Femur (tissue), 1 donor: ENCODE results near the gene CD99.
A peak's percentile ranks its signal among the peaks of the same experiment; 100 is the strongest.
"Not testable (repeated sequence)": the region's sequence is repeated elsewhere in the genome, so short reads cannot be mapped to it uniquely, and the experiment has no call there.

Source experiments
- DNase-seq: peaks from one replicate; pipeline ENCODE4 v3.0.0-alpha.2; 2017

CD99 gene

DNA sequence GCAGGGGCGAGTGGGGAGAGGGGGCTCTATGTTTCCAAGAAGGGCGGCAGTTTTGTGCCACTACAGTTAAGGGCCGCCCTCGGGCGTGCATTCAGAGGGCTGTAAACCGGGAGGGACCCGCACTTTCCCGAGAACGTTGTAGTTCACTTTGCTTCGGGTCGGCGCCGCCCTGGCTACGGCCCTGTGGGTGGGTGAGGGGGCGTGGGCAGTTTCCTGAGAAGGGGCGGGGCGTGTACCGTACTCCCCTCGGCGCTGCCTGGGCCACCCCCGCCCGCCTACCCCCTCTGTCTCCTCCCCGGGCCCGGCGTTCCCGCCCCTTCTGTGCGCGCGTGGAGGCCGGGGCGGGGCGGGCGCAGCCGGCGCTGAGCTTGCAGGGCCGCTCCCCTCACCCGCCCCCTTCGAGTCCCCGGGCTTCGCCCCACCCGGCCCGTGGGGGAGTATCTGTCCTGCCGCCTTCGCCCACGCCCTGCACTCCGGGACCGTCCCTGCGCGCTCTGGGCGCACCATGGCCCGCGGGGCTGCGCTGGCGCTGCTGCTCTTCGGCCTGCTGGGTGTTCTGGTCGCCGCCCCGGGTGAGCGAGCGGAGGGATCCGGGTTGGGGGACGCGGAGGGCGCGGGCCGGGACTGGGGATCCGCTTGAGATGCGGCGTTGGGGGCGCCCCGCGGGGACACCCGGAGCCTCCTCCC, at the start of gene CD99:
CD99 (plus strand) TSS at position 440 of the 687 bp plus-strand sequence; CDS start at position 506, 66 bp downstream.
- peak; percentile 94 for DNase-seq

DNA sequence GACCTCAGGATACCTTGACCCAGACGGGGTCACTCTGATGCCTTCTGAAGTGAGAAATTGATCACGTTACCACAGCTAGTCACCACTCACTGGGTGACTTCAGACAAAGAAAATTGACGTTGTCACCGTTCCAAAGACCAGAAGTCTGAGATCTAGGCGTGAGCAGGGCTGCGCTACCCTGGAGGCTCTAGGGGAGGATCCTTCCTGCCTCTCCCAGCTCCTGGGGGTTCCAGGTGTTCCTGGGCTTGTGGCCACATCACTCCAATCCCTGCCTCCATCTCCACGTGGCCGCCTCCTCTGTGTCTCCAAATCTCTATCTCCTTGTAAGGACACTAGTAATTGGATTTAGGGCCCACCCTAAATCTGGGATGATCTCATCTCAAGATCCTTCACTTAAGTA, 48.9 kb upstream of the CD99 start:
- DNase-seq = no peak

DNA sequence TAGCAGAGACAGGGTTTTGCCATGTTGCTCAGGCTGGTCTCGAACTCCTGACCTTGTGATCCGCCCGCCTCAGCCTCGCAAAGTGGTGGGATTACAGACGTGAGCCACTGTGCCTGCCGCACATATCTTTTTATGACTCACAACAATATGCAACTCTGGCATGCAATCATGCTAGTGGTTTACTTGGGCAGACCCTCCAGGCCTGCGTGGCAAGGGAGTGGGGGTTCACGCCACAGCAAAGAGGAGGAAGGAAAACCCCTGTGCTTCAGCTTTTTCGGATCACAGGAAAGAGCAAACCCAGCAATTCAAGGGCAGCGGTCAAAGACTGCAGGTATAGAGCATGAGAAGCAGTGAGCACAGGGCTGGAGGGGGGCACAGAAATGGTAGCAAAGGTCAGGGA, 48.3 kb upstream of the CD99 start:
- no peak for DNase-seq

GRCh38 chrX:2643880-2644279, 47.2 kb upstream of the CD99 start:
- no peak for DNase-seq

DNA sequence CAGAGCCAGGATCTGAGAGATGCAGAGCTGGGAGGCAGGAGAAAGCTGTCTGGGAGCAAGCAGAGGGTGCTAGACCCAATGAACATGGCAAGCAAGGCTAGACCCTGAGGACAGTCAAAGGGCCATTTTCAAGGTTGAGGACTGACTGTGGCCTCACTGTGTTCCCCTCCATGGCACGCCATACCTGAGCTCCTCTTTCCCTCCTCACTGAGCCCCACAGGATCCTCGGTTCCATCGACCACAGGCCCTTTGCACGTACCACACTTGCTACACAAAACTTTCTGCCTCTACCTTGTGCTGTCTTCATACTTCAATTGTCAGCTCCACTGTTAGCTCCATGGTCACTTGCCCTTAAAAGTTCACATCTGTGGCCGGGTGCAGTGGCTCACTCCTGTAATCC, 45.5 kb upstream of the CD99 start:
- no peak for DNase-seq

- DNase-seq = no peak
Measured at GRCh38 chrX:2647627-2648026, 43.5 kb upstream of the CD99 start.

- no peak for DNase-seq
Measured at GRCh38 chrX:2650037-2650436, 41.1 kb upstream of the CD99 start.

DNA sequence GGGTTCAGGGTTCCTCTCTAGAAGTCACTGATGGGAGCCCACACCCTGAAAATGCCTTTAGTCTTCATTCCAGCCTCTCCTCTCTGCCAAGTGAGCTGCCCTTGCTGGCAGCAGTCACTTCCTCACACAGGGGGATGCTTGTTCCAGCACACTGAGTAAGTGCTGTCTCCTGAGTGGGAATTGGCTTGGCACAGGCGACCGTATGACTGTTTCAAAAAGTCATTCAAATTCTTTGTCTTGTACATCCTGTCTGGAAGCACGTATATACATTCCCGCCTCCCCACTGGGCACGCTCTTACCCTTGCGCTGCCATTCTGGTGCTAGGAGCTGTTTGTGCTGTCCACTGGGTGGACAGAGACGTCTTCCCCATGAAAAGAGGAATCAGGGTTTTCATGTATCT, 40.2 kb upstream of the CD99 start:
- no peak for DNase-seq

DNA sequence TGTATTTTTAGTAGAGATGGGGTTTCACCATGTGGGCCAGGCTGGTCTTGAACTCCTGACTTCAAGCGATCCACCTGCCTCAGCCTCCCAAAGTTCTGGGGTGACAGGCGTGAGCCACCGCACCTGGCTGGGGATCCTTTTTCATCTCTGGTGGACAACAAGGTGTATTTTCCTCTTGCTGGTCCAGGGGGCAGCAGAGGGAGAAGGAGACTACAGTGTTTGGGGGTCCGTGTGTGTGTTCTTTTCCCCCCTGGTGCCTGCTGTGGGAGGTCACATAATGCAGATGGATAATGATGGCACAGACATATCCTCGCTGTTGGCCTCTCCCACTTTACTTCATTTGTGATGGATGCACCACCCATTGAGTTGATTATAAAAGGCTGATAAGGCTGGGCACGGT, 39.0 kb upstream of the CD99 start:
- no peak for DNase-seq

GRCh38 chrX:2654436-2655340, 36.4 kb upstream of the CD99 start:
- no peak for DNase-seq

GRCh38 chrX:2656257-2656836, 34.7 kb upstream of the CD99 start:
- no peak for DNase-seq

GRCh38 chrX:2657532-2658113, 33.5 kb upstream of the CD99 start:
- DNase-seq = no peak

DNA sequence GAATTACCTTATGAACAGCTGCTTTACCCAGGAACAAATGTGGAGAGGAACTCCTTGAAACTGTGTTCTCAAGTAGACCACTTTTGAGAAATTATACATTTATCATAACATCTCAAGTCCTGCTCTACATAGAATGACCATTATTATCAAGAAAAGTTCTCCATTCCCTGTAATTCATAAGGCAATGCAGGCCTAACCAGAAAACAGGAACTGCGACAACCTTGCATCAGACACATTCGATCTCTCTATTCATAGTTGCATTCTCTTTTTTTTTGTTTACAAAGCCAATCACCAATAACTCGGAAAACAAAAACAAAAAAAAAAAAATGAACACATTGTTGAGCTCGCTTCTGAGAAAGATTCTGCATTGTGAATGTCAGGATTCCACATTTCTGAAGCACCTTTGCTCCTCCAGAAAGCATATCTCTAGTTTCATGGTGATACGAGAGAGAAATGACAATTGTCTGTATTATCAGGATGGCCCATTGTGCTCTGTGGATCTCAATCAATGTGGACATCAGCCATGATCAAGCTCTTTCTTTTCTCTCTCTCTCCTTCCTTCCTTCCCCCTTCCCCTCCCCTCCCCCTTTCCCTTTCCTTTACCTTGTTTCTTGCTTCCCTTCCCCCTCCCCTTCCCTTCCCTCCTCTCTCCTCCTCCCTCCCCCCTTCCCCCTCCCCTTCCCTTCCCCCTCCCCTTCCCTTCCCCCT, 32.4 kb upstream of the CD99 start:
- no peak for DNase-seq

DNA sequence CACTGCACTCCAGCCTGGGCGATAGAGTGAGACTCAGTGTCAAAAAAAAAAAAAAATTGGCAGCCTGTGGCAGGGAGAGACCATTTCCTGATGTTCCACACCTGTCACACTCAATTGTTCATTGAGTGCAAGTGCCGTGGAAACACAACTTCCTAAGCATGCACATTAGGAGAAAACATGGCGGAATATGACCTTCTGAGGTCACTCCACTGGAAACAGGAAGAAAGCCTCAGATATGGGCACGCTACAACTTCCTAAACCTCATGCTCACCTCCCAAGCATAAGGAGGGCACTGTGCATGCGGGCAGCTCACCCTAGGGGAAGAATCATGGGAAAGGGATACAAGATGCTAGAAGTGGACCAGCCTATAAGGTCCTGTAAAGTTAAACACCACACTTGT, 28.5 kb upstream of the CD99 start:
- DNase-seq = no peak

DNA sequence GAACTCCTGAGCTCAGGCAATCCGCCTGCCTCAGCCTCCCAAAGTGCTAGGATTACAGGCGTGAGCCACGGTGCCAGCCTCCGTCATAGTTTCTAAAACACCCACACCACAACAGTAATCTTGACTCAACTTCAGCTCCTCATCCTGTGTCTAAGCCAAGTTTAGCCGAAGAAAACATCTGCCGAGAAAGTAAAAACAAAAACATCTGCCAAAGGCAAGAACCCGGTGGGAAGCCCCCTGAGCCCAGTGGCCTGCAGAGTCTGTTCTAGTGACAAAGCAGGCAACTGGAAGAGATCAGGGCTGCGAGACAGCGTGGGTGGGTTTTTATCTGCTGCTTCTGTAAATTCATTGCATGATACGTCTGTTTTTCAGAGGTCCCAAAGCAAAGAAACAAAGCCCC, 26.6 kb upstream of the CD99 start:
- DNase-seq = peak; percentile 44

- no peak for DNase-seq
Measured at GRCh38 chrX:2665387-2666304, 25.4 kb upstream of the CD99 start.

DNA sequence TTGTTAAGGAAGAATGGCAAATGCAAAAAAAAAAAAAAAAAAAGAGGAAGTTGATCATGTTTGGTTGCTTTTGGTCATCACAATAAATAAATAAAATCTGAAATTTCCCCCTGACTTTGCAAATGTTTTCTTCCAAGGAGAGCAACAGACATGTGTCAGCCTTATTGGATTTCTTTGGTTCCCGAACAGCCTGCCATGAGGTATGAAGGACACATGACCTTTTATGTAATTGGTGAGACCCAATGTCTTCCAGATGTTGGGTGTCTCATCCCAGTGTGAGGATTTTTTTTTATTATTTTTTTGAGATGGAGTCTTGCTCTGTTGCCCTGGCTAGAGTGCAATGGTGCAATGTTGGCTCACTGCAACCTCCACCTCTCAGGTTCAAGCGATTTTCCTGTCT, 24.6 kb upstream of the CD99 start:
- DNase-seq = no peak

DNA sequence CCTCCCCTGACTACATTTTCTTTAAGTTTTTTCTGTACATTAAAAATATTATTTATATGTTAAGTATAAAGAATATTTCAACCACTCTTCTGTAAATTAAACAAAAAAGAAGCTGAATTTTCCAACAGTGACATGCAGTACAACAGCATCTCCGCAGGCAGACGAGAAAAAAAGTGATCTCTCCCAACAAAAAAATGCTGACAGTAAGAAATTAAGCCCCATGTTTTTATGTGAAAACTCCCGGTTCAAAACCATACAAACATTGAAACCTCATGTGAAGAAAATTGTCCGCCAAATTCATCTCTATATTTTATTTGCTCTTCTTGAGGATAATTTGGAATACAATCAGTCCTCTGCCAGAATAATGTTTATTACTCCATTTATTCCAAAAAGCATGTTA, 20.1 kb upstream of the CD99 start:
- no peak for DNase-seq

GRCh38 chrX:2672084-2672483, 19.0 kb upstream of the CD99 start:
- no peak for DNase-seq

DNA sequence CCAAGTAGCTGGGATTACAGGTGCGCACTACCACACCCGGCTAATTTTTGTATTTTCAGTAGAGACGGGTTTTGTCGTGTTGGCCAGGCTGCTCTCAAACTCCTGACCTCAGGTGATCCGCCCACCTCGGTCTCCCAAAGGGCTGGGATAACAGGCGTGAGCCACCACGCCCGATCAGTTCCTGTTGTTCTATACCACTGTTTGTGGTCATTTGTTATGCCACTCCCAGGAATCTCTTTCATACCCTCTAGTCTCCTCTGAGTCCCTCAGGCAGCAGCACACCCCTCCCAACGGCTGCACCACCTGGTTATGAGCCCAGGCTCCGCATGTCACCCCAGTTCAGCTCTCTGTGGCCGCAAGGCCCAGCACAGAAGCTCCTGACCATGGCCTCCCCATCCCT, 17.5 kb upstream of the CD99 start:
- DNase-seq = no peak

GRCh38 chrX:2675657-2676200, 15.4 kb upstream of the CD99 start:
- not testable (repeated sequence) for DNase-seq
